GM18499 (cell line): ENCODE measurements around the gene PRRT4.

ENCODE experiments used
- ATAC-seq: cut with Tn5 transposase; IDR thresholded peaks from one replicate; pipeline ENCODE4 v1.9.1; 2021; ENCODE audit warnings: moderate number of reproducible peaks; ENCODE audit not compliant: insufficient read depth, unreplicated experiment

The PRRT4 gene

DNA sequence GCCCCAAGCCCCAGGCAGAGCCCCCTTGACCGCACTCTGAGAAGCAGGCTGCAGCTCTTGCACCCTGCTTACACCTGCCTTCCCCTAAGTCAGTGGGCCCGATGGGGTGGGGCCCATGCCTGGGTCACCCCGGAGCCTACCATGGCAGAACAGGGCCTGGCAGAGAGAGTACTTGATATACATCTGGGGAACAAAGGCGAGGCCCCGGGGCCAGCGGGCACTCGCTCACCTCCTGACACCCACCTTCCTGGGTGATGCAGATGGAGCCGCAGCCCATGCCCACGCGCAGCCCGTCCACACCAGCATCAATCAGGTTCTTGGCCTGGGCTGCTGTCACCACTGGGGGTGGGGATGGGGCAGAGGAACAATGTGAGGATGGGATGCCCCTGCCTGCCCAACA is 34.9 kb upstream of the PRRT4 start:
- no peak for ATAC-seq

- ATAC-seq, result no peak
Measured at GRCh38 chr7:128395748-128396147, 34.3 kb upstream of the PRRT4 start.

DNA sequence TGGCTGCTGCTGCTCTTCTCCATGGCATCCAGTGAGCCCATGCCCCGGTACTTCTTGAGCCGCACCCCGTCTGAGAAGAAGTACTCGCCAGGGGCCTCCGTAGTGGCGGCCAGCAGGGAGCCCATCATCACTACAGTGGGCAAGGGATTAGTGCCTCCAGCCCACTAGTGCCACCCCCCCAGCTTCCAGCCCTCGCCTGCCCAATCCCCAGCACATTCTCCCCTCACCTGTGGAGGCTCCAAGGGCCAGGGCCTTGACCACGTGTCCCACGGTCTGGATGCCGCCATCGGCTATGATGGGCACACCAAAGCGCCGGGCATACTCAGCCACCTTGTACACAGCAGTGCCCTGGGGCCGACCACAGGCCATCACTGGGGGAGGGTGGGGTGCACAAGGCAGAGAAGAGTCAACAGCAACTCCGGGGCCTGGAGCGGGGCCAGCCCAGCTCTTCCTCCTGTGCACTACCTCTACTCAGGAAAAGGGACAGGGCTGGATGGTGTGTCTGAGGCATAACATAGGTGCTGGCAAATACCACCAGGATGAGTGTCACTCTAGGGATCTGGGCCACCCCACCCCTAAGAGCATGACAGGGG is 33.5 kb upstream of the PRRT4 start:
- no peak for ATAC-seq

GRCh38 chr7:128393526-128394330 is 32.2 kb upstream of the PRRT4 start:
- ATAC-seq, result no peak

- no peak for ATAC-seq
Measured at GRCh38 chr7:128392446-128393327, 31.2 kb upstream of the PRRT4 start.

DNA sequence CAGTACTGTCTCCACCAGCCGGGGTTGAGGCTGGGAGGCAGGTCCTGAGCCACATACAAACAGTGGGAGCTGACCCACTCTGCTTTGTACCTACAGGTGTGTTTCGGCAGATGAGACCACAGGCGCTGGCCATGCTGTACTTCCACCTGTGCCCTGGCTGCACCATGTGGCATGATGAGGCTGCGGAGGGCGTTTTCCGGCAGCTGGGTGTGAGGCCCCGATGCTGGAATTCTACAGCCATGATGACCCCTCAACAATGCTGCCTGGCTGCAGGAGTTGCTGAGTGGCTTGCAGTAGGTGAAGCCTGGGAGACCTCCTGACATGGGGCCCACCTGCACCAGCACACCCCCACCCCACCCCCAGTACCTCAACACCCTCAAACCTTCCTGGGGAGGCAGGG is 30.3 kb upstream of the PRRT4 start:
- no peak for ATAC-seq

- no peak for ATAC-seq
Measured at GRCh38 chr7:128390871-128391565, 29.5 kb upstream of the PRRT4 start.

- ATAC-seq, result no peak
Measured at GRCh38 chr7:128389618-128390329, 28.3 kb upstream of the PRRT4 start.

- no peak for ATAC-seq
Measured at GRCh38 chr7:128389085-128389617, 27.7 kb upstream of the PRRT4 start.

GRCh38 chr7:128388145-128388485 is 26.6 kb upstream of the PRRT4 start:
- ATAC-seq, result no peak

- ATAC-seq, result no peak
Measured at GRCh38 chr7:128387216-128388144, 26.0 kb upstream of the PRRT4 start.

DNA sequence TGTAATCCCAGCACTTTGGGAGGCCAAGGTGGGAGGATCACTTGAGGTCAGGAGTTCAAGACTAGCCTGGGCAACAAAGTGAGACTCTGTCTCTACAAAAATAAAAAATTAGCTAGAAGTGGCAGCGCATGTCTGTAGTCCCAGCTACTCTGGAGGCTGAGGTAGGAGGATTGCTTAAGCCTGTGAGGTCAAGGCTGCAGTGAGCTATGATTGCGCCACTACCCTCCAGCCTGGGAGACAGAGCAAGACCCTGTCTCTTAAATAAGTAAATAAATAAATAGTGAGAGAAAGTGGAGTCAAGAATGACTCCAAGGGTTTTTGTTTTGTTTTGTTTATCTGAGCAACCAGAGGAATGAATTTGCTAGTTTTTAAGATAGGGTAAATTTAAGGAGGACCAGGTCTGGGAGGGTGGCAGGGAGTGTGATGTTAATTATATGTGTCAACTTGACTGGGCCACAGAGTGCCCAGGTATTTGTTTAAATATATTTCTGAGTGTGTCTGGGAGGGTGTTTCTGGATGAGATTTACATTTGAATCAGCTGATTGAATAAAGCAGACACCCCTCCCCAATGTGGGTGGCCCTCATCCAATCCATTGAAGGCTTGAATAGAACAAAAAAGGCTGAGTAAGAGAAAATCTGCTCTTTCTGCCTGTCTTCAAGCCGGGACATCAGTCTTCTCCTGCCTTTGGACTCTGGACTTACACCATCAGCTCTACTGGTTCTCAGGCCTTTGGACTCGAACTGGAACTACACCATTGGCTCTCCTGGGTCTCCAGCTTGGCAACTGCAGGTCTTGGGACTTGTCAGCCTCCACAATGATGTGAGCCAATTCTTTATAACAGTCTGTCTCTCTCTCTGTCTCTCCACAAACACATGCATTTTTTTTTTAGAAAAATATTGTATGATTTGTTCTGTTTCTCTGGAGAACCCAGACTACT is 24.8 kb upstream of the PRRT4 start:
- ATAC-seq, result no peak

- ATAC-seq, result no peak
Measured at GRCh38 chr7:128384726-128385125, 23.2 kb upstream of the PRRT4 start.

GRCh38 chr7:128383776-128384175 is 22.3 kb upstream of the PRRT4 start:
- ATAC-seq, result no peak

DNA sequence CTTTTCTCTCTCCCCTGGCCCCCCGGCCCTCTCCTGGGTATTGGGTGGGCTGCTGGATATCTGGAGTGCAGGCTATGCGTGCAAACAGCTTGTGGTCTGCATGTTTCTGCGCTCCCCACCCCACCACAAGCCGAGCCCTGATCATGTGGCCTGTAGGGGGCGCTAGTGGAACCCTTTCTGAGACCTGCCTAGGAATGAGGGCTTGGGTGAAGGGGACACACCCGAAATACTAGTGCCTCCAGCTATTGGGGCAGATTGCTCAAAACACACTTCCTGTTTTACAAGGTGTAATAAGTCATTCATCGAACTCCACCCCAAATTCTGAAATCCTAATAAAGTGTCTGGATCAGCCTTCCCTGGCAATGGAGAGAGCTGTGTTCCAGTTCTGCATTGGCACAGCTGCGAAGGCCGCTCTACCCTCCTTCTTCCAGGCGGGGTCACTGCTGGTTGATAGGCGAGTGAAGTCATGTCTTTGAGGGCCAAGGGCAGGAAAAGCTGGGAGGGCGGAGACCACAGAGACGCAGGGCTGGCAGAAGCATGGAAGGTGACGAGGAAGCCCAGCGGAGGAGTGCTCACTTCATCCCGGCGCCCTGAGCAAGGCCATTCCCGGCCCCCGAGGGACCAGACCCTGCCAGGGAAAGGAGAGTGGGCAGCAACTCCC is 19.8 kb upstream of the PRRT4 start:
- ATAC-seq, result no peak

DNA sequence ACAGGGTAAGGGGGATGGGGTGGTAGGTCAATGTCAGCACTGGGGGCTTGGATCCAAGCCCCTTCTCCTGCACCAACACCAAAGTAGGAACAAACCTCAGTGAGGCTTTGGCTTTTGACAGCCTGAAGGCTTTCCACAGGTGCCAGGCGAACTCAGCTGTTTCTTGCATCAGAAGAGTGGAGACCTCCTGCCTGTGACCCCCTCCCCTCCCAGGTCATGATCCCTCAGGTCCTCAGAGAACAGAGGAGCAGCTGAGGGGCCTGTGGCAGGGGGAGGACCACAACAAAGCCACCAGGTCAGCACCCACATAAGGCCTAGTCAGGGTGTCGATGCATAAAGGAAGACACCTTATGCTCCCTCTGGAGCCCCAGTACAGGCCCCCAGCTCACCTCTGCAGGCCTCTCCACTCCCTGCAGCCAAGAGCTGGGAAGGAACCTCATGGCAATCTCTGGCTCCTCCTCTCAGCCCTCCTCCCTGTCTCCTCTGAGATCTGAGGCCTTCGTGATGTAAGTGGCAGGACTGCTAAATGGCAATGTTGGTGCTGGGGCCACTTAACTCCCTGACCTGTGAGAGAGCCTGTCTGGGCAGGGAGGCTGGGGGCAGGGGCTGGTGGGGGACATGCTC is 19.1 kb upstream of the PRRT4 start:
- ATAC-seq, result no peak
